HCT116 (cell line): ENCODE measurements around the gene CHST5. TPM values are rescaled to one million over a fixed set of nuclear protein-coding genes. Genes with fewer than 3 reads are reported as not detected.

Source experiments
- ATAC-seq: fragments of 200-7000 bp; cut with Tn5 transposase; 2 replicates; pipeline ENCODE4 v1.9.1; 2020; ENCODE audit warnings: mild to moderate bottlenecking, moderate library complexity
- BruUV-seq: library from RNA; stranded (reverse); fragments of 400-500 nt; replicated peaks from 2 replicates; lab custom pipeline; 2021; lab: Mats Ljungman, UMichigan
- CTCF ChIA-PET: fragments of 300-600 bp; sonication (Branson Sonifier 250); formaldehyde crosslinking; loops from one replicate; lab custom pipeline; 2021; ENCODE audit warnings: antibody characterized with exemption; lab: Charles Lee
- POLR2A ChIA-PET: fragments of 300-600, 350-600 bp; sonication (Branson Sonifier 250); formaldehyde crosslinking; loops from one replicate; lab custom pipeline; 2021; ENCODE audit warnings: antibody characterized with exemption; lab: Charles Lee
- RAD21 ChIA-PET, 2 experiments: fragments of 300-600 bp; sonication (Branson Sonifier 250); formaldehyde crosslinking; loops; one replicate each; lab custom pipeline; 2023; ENCODE audit warnings: low total read pairs in 2 of 2; ENCODE audit not compliant: uncharacterized antibody in 2 of 2, unreplicated experiment in 2 of 2, low non-redundant PET in 1 of 2; lab: Charles Lee
- DNase-seq: peaks from one replicate; pipeline ENCODE4 v3.0.0-alpha.2; 2010; ENCODE audit warnings: low read depth, low spot score
- H2AFZ ChIP-seq: fragments of 200-600 bp; shearing (Covaris generic), sonication (generic); 2 replicates; pipeline ENCODE4 v1.6.1; 2017; ENCODE audit warnings: low read depth, mixed run types, mixed read lengths, antibody characterized with exemption, low read length; ENCODE audit not compliant: poor library complexity, severe bottlenecking
- H3K27ac ChIP-seq: 2 replicates; pipeline ENCODE4 v1.5.1; 2012; ENCODE audit warnings: low read depth, low read length
- H3K27me3 ChIP-seq: fragments of 200-600 bp; sonication (generic); 2 replicates; pipeline ENCODE4 v1.6.1; 2016; ENCODE audit warnings: mixed run types, low read length, mixed read lengths; ENCODE audit not compliant: insufficient read depth
- H3K36me3 ChIP-seq, 2 experiments: fragments of 200-500 bp in 1 of 2; fragments of 200-600 bp in 1 of 2; sonication (Bioruptor generic) in 1 of 2; sonication (generic) in 1 of 2; 2 replicates each; pipeline versions ENCODE4 v1.5.1 to v1.6.1; 2014 to 2016; ENCODE audit warnings: low read length in 2 of 2, inconsistent platforms in 1 of 2, mixed read lengths in 1 of 2, mixed run types in 1 of 2; ENCODE audit not compliant: insufficient read depth in 2 of 2, control insufficient read depth in 1 of 2
- H3K4me1 ChIP-seq, 2 experiments: fragments of 200-600 bp in 1 of 2; sonication (generic) in 1 of 2; 2 replicates each; pipeline versions ENCODE4 v1.5.1 to v1.6.1; 2012 to 2017; ENCODE audit warnings: low read length in 2 of 2, inconsistent platforms in 1 of 2, mild to moderate bottlenecking in 1 of 2, mixed read lengths in 1 of 2, mixed run types in 1 of 2, moderate library complexity in 1 of 2; ENCODE audit not compliant: insufficient read depth in 2 of 2, control insufficient read depth in 1 of 2
- H3K4me2 ChIP-seq: fragments of 200-600 bp; sonication (generic); 2 replicates; pipeline ENCODE4 v1.6.1; 2017; ENCODE audit warnings: mixed run types, low read length, mixed read lengths
- H3K4me3 ChIP-seq, 2 experiments: fragments of 200-600 bp in 1 of 2; sonication (generic) in 1 of 2; replicated peaks in 1 of 2; 2 replicates each; pipeline ENCODE4 v1.5.1; 2011 to 2016; ENCODE audit warnings: low read length in 2 of 2, control low read depth in 1 of 2, low read depth in 1 of 2, mild to moderate bottlenecking in 1 of 2, mixed read lengths in 1 of 2, mixed run types in 1 of 2
- H3K79me2 ChIP-seq: fragments of 200-600 bp; sonication (generic); 2 replicates; pipeline ENCODE4 v1.6.1; 2017; ENCODE audit warnings: mild to moderate bottlenecking, mixed run types, low read length, moderate library complexity, mixed read lengths; ENCODE audit not compliant: insufficient read depth
- H3K9ac ChIP-seq: fragments of 200-600 bp; sonication (generic); 2 replicates; pipeline ENCODE4 v1.6.1; 2016; ENCODE audit warnings: low read length, mixed read lengths
- H3K9me2 ChIP-seq: fragments of 200-600 bp; sonication (generic), shearing (Covaris generic); 2 replicates; pipeline ENCODE4 v1.6.1; 2017; ENCODE audit warnings: mixed run types, mild to moderate bottlenecking, moderate library complexity; ENCODE audit not compliant: insufficient read depth
- H3K9me3 ChIP-seq, 2 experiments: fragments of 200-500 bp in 1 of 2; fragments of 200-600 bp in 1 of 2; sonication (Bioruptor generic) in 1 of 2; sonication (generic) in 1 of 2; 2 replicates each; pipeline ENCODE4 v1.6.1; 2014 to 2017; ENCODE audit warnings: low read length in 2 of 2, mixed read lengths in 2 of 2, inconsistent platforms in 1 of 2, low read depth in 1 of 2, mild to moderate bottlenecking in 1 of 2, mixed run types in 1 of 2, moderate library complexity in 1 of 2; ENCODE audit not compliant: control insufficient read depth in 1 of 2, insufficient read depth in 1 of 2
- H4K20me1 ChIP-seq: fragments of 200-600 bp; sonication (generic), shearing (Covaris generic); 2 replicates; pipeline ENCODE4 v1.6.1; 2017; ENCODE audit warnings: mixed run types, mild to moderate bottlenecking, moderate library complexity; ENCODE audit not compliant: insufficient read depth
- ATF3 ChIP-seq: IDR thresholded peaks from 2 replicates; pipeline ENCODE4 v1.6.1; 2012
- CBX3 ChIP-seq: IDR thresholded peaks from 2 replicates; pipeline ENCODE4 v1.6.1; 2012; ENCODE audit warnings: low read depth
- CEBPB ChIP-seq: IDR thresholded peaks from 2 replicates; pipeline ENCODE4 v1.6.1; 2012; ENCODE audit warnings: low read depth
- EGR1 ChIP-seq: IDR thresholded peaks from 2 replicates; pipeline ENCODE4 v1.6.1; 2012; ENCODE audit warnings: low read depth
- ELF1 ChIP-seq: IDR thresholded peaks from 2 replicates; pipeline ENCODE4 v1.6.1; 2012; ENCODE audit warnings: low read depth, borderline replicate concordance
- EZH2phosphoT487 ChIP-seq: fragments of 200-600 bp; IDR thresholded peaks from 2 replicates; pipeline ENCODE4 v1.6.1; 2018; ENCODE audit warnings: antibody characterized with exemption, borderline replicate concordance
- FOSL1 ChIP-seq: IDR thresholded peaks from 2 replicates; pipeline ENCODE4 v1.6.1; 2012; ENCODE audit warnings: low read depth
- JUND ChIP-seq: IDR thresholded peaks from 2 replicates; pipeline ENCODE4 v1.6.1; 2012
- MAX ChIP-seq: IDR thresholded peaks from 2 replicates; pipeline ENCODE4 v1.6.1; 2012
- RAD21 ChIP-seq: IDR thresholded peaks from 2 replicates; pipeline ENCODE4 v1.6.1; 2012; ENCODE audit warnings: low read depth, mild to moderate bottlenecking
- SIN3A ChIP-seq: IDR thresholded peaks from 2 replicates; pipeline ENCODE4 v1.6.1; 2012; ENCODE audit warnings: low read depth
- SP1 ChIP-seq: IDR thresholded peaks from 2 replicates; pipeline ENCODE4 v1.6.1; 2012; ENCODE audit warnings: low read depth
- SRF ChIP-seq: IDR thresholded peaks from 2 replicates; pipeline ENCODE4 v1.6.1; 2012; ENCODE audit warnings: low read depth
- TCF7L2 ChIP-seq: IDR thresholded peaks from 2 replicates; pipeline ENCODE4 v1.7.0; 2011; ENCODE audit warnings: borderline replicate concordance, inconsistent platforms; ENCODE audit not compliant: insufficient read depth, insufficient read length; ENCODE audit errors: extremely low read depth
- YY1 ChIP-seq: IDR thresholded peaks from 2 replicates; pipeline ENCODE4 v1.6.1; 2011; ENCODE audit warnings: low read length, low read depth, moderate library complexity, mild to moderate bottlenecking; ENCODE audit not compliant: insufficient replicate concordance; ENCODE audit errors: extremely low read depth
- ZBTB33 ChIP-seq: IDR thresholded peaks from 2 replicates; pipeline ENCODE4 v1.6.1; 2011; ENCODE audit warnings: mild to moderate bottlenecking, low read length, moderate library complexity; ENCODE audit not compliant: insufficient replicate concordance; ENCODE audit errors: extremely low read depth
- ZFX ChIP-seq: fragments of 450-650 bp; IDR thresholded peaks from 2 replicates; pipeline ENCODE4 v1.6.1; 2017
- ZNF274 ChIP-seq: fragments of 200-500 bp; sonication (Bioruptor generic); IDR thresholded peaks from 2 replicates; pipeline ENCODE4 v1.6.1; 2014; ENCODE audit warnings: mild to moderate bottlenecking, low read depth, low read length, inconsistent platforms
- intact Hi-C: fragments of 100-400 bp; cut with micrococcal nuclease; formaldehyde crosslinking; loops from 2 replicates; pipeline ENCODE4 v1.10.0; 2022
- total RNA-seq: library from RNA; stranded (reverse); gene quantifications from one replicate; pipeline ENCODE4 v1.2.1, GENCODE V29; 2021; ENCODE audit not compliant: unreplicated experiment

Gene CHST5
- total RNA-seq, 1 experiment from 2014 or later, result 0.32 TPM

- Histone ChIP-seq H2AFZ (no peak overlapping the region), H3K36me3 (0 out of 4 replicates have a peak, but pooled peaks cover 0 to under 1% of the 10 kb centered on the region in 2 experiments), H3K27ac (no peak overlapping the region), H3K79me2 (no peaks in the 10 kb centered on the region), H4K20me1 (no peaks in the 10 kb centered on the region), H3K9me2 (no peaks in the 10 kb centered on the region), H3K4me3 (no peak overlapping the region), H3K9me3 (no peaks in the 10 kb centered on the region), H3K4me1 (no peaks in the 10 kb centered on the region), H3K9ac (no peak overlapping the region), H3K27me3 (no peaks in the 10 kb centered on the region), H3K4me2 (no peak overlapping the region)
- ATAC-seq (no peak), DNase-seq (no peak)
- ChIA-PET RAD21 (no interaction called here), CTCF (no interaction called here), POLR2A (no interaction called here)
- intact Hi-C loops, result no loop called here
- no TSS peak for BruUV-seq
- no peak for TF ChIP-seq SP1
- no peak for TF ChIP-seq TCF7L2
- TF ChIP-seq SRF, result no peak
- TF ChIP-seq MAX, result no peak
- no peak for TF ChIP-seq SIN3A
- no peak for TF ChIP-seq CBX3
- no peak for TF ChIP-seq EGR1
- no peak for TF ChIP-seq ATF3
- TF ChIP-seq ELF1, result no peak
- no peak for TF ChIP-seq ZBTB33
- no peak for TF ChIP-seq JUND
- TF ChIP-seq RAD21, result no peak
- no peak for TF ChIP-seq YY1
- no peak for TF ChIP-seq FOSL1
- TF ChIP-seq ZNF274, result no peak
- no peak for TF ChIP-seq CEBPB
- no peak for TF ChIP-seq EZH2phosphoT487
- no peak for TF ChIP-seq ZFX
Observed at GRCh38 chr16:75584108-75584507, 48.2 kb upstream of the CHST5 start.
